Heart left ventricle (tissue), 16 donors: Measurements from ENCODE around the gene PROCR. TPM values are rescaled to one million over a fixed set of nuclear protein-coding genes. Genes with fewer than 3 reads are reported as not detected.
"Not testable (repeated sequence)": the region's sequence is repeated elsewhere in the genome, so short reads cannot be mapped to it uniquely, and the experiment has no call there.

Experiments used
- ATAC-seq, 4 donors: fragments of 200-7000 bp; cut with Tn5 transposase; one replicate each; pipeline ENCODE4 v1.9.1; 2020 to 2022; ENCODE audit warnings: moderate library complexity in 4 of 4, mild to moderate bottlenecking in 3 of 4, moderate number of reproducible peaks in 1 of 4
- DNase-seq, 5 donors: peaks; one replicate each; pipeline ENCODE4 v3.0.0-alpha.2; 2020
- H3K27ac ChIP-seq, 12 donors: fragments of 200-600 bp; sonication (generic) in 4 of 12; one replicate each; pipeline versions ENCODE4 v1.5.0 to v1.8.0; 2016 to 2022; ENCODE audit warnings: mild to moderate bottlenecking in 2 of 12
- H3K27me3 ChIP-seq, 9 donors: fragments of 200-600 bp; sonication (generic) in 2 of 9; one replicate each; pipeline versions ENCODE4 v1.5.1 to v1.8.0; 2016 to 2022; ENCODE audit warnings: mild to moderate bottlenecking in 3 of 9
- H3K36me3 ChIP-seq, 9 donors: fragments of 200-600 bp; sonication (generic) in 2 of 9; one replicate each; pipeline versions ENCODE4 v1.5.0 to v1.8.0; 2018 to 2022; ENCODE audit warnings: mild to moderate bottlenecking in 2 of 9
- H3K4me1 ChIP-seq, 12 donors: fragments of 200-600 bp; sonication (generic) in 4 of 12; one replicate each; pipeline versions ENCODE4 v1.5.0 to v1.8.0; 2016 to 2022; ENCODE audit warnings: mild to moderate bottlenecking in 3 of 12
- H3K4me3 ChIP-seq, 12 donors: fragments of 200-600 bp; sonication (generic) in 4 of 12; one replicate each; pipeline versions ENCODE4 v1.5.0 to v1.8.0; 2017 to 2022; ENCODE audit warnings: mild to moderate bottlenecking in 9 of 12, moderate library complexity in 4 of 12
- H3K9me3 ChIP-seq, 12 donors: fragments of 200-600 bp; sonication (generic) in 4 of 12; one replicate each; pipeline versions ENCODE4 v1.5.0 to v1.8.0; 2016 to 2022; ENCODE audit warnings: mild to moderate bottlenecking in 1 of 12
- CTCF ChIP-seq, 12 donors: fragments of 200-600 bp; sonication (generic) in 4 of 12; IDR thresholded peaks; one replicate each; pipeline versions ENCODE4 v1.5.0 to v1.8.0; 2018 to 2022; ENCODE audit warnings: antibody characterized with exemption in 12 of 12, mild to moderate bottlenecking in 5 of 12
- POLR2A ChIP-seq, 2 donors: fragments of 450-650 bp; IDR thresholded peaks; one replicate each; pipeline ENCODE4 v1.6.1; 2017; ENCODE audit warnings: antibody characterized with exemption in 2 of 2, mild to moderate bottlenecking in 2 of 2, moderate library complexity in 2 of 2
- WGBS, 4 donors: extraction: QIAGEN DNeasy Blood & Tissue Kit in 2 of 4; methylation state at CpG; one replicate each; pipeline versions ENCODE4 v1.1.5 to v1.1.7; 2013 to 2018; 5-methylcytosine and 5-hydroxymethylcytosine counted together
- intact Hi-C, 10 donors: fragments of 100-400 bp; cut with DNase I; formaldehyde crosslinking; loops; one replicate each; pipeline versions ENCODE4 v1.11.1 to v1.14.2; 2022
- polyA plus RNA-seq, 2 donors: library from polyadenylated mRNA; stranded (reverse); fragments of 200-250 nt; gene quantifications; one replicate each; pipeline ENCODE4 v1.2.3, GENCODE V29; 2013
- total RNA-seq, 9 donors: library from RNA; depleted of rRNA in 2 of 9; stranded (reverse); fragments of >200 nt in 2 of 9; fragmentation: NEBNext Ultra II Directional in 3 of 9; extraction: Animal tissue kit (Norgen Biotek cat#: 25700) in 3 of 9; gene quantifications; one replicate each; pipeline versions ENCODE4 v1.1.0 to v1.2.4, GENCODE V29; 2016 to 2023
- donor health status: ischemic (EF 13 %, LVEDD 7.1; RV severe dilation, severe dysfunction).
- donor health status: healthy with polysubstance abuse.
- donor health status: DM: no; HTN: yes; CAD: no.
- donor health status: DM: no; HTN: no; CAD: no.
- donor health status: ischemic (EF 25% LVEDD 6.9; RV normal size, moderate dysfunction).
- donor health status: ischemic (EF 25% LVEDD 5.7; RV mildly dilated, moderate dysfunction).
- donor health status: healthy.
- donor health status: DM: yes; HTN: yes; CAD: no.
- donor health status: ischemic (EF 35%, LVEDD 5.7; RV mildly dilated, moderate dysfunction).
- donor health status: nonischemic (EF 11% LVEDD 7.7; RV severe dilation, severe dysfunction).
- donor health status: DM: yes; HTN: yes; CAD: no.
- donor health status: PGD.
- donor health status: ischemic (EF 29% LVEDD 5.4; RV normal size, mild dysfunction).
- donor health status: nonischemic (EF 23%, LVEDD 6.1; RV moderate dilation, normal function).

The PROCR gene
- total and polyA plus RNA-seq, 11 donors: 2.5 to 64.6 (median 11.9) TPM

GRCh38 chr20:35150846-35151579 is 20.9 kb upstream of the PROCR start:
- Histone ChIP-seq H3K4me3 (no peak overlapping the region), H3K27ac (peak overlapping the region in 4 of 12 donors; percentile 13 to 38 (median 24)), H3K4me1 (peaks cover 0 to 29% (median 17%) of the 10 kb centered on the region in 12 donors), H3K36me3 (no peaks in the 10 kb centered on the region), H3K27me3 (no peaks in the 10 kb centered on the region), H3K9me3 (no peaks in the 10 kb centered on the region)
- no peak for DNase-seq
- intact Hi-C loops: no loop called here
- no peak for ATAC-seq
- no peak for TF ChIP-seq CTCF (IDR thresholded peaks at IDR 0.05)
- TF ChIP-seq POLR2A (IDR thresholded peaks at IDR 0.05): no peak
- 69 to 76% (median 74%) methylated on average over 6 of the region's 6 CpGs for WGBS, 4 donors

- DNase-seq: no peak
- H3K27ac ChIP-seq: peak overlapping the region in 7 of 12 donors; percentile 27 to 50 (median 35)
- H3K9me3 ChIP-seq: no peaks in the 10 kb centered on the region
- peaks cover 0 to 22% (median 10%) of the 10 kb centered on the region in 12 donors for H3K4me1 ChIP-seq
- TF ChIP-seq CTCF (IDR thresholded peaks at IDR 0.05) (no peak), POLR2A (IDR thresholded peaks at IDR 0.05) (no peak)
- WGBS, 4 donors: 70 to 74% (median 71%) methylated on average over 4 of the region's 4 CpGs
- intact Hi-C loops: no loop called here
- no peaks in the 10 kb centered on the region for H3K36me3 ChIP-seq
- no peaks in the 10 kb centered on the region for H3K27me3 ChIP-seq
- peak in 3 of 4 donors; percentile 60 to 64 (median 61) for ATAC-seq
- no peak overlapping the region for H3K4me3 ChIP-seq
Observed at GRCh38 chr20:35151736-35152135, 20.1 kb upstream of the PROCR start.

- no peak overlapping the region for H3K4me3 ChIP-seq
- WGBS, 4 donors: 78 to 84% (median 81%) methylated on average over 2 of the region's 2 CpGs
- no peaks in the 10 kb centered on the region for H3K9me3 ChIP-seq
- H3K27me3 ChIP-seq: no peaks in the 10 kb centered on the region
- no peak for DNase-seq
- intact Hi-C loops: no loop called here
- H3K27ac ChIP-seq: no peak overlapping the region
- no peak for ATAC-seq
- no peak for TF ChIP-seq POLR2A (IDR thresholded peaks at IDR 0.05)
- no peak for TF ChIP-seq CTCF (IDR thresholded peaks at IDR 0.05)
- no peaks in the 10 kb centered on the region for H3K36me3 ChIP-seq
- peaks cover 0 to 11% (median 5%) of the 10 kb centered on the region in 12 donors for H3K4me1 ChIP-seq
Observed at GRCh38 chr20:35155936-35156335, 15.9 kb upstream of the PROCR start.

- ATAC-seq: no peak
- Histone ChIP-seq H3K27ac (no peak overlapping the region), H3K36me3 (no peaks in the 10 kb centered on the region), H3K4me1 (peaks cover 0 to 6% (median 0%) of the 10 kb centered on the region in 12 donors), H3K4me3 (no peak overlapping the region), H3K9me3 (no peaks in the 10 kb centered on the region), H3K27me3 (no peaks in the 10 kb centered on the region)
- intact Hi-C loops: no loop called here
- WGBS, 4 donors: 88 to 95% (median 91%) methylated on average over 6 of the region's 6 CpGs
- no peak for TF ChIP-seq POLR2A (IDR thresholded peaks at IDR 0.05)
- no peak for TF ChIP-seq CTCF (IDR thresholded peaks at IDR 0.05)
- DNase-seq: no peak
Observed at GRCh38 chr20:35156978-35157377, 14.9 kb upstream of the PROCR start.

- intact Hi-C loops, ATAC-seq: not testable (repeated sequence)
- 91 to 97% (median 95%) methylated on average over 5 of the region's 5 CpGs for WGBS, 4 donors
Observed at GRCh38 chr20:35160341-35160740, 11.5 kb upstream of the PROCR start.

GRCh38 chr20:35164531-35164930 is 7.3 kb upstream of the PROCR start:
- intact Hi-C loops, H3K9me3 ChIP-seq, ATAC-seq, H3K4me3 ChIP-seq, DNase-seq, H3K27me3 ChIP-seq, H3K27ac ChIP-seq, H3K36me3 ChIP-seq: not testable (repeated sequence)
- peaks cover 0 to 28% (median 16%) of the 10 kb centered on the region in 12 donors for H3K4me1 ChIP-seq

More at GRCh38 chr20:35160341-35160740, 11.5 kb upstream of the PROCR start:
- not testable (repeated sequence) for DNase-seq, H3K4me1 ChIP-seq, H3K36me3 ChIP-seq, H3K4me3 ChIP-seq, H3K9me3 ChIP-seq, H3K27me3 ChIP-seq, H3K27ac ChIP-seq
